ENCODE data around the gene MYT1. TPM values are rescaled to one million over a fixed set of nuclear protein-coding genes. Genes with fewer than 3 reads are reported as not detected.

MYT1 gene
- total and polyA plus RNA-seq, 2 of the 13 experiments (the other 11 are each of a cell fraction or from before 2014, with no cell fraction given) = 0.58 to 2.5 TPM

DNA sequence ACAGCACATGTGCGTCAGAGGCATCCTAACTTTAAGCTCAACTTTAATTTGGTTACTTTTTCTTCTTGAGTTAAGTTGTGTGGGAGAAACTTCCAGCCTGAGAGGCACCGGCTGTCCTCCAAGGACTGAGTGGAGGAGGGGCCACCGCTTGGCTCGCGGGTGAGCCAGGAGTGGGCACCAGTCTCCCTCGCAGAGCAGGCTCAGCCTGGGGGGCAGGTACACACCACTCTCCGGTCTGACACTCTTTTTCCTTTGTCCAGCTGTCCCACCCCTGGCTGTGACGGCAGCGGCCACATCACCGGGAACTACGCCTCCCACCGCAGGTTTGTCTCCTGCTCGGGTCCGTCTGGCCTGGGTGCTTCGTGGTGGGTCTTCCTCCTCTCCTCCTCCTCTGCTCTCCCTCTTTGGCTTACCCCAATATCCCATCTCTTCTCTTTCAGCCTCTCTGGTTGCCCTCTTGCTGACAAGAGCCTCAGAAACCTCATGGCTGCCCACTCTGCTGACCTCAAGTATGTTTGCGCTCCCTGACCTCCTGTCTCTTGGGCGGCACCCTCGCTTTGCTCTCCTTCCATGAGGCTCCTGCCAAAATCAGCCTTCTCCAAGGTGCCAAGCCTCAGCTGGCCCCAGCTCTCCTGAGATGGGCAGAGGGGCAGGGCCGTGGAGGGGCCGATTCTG, 58.7 kb downstream of the MYT1 start (continued):
- TF ChIP-seq, protein P1, sequence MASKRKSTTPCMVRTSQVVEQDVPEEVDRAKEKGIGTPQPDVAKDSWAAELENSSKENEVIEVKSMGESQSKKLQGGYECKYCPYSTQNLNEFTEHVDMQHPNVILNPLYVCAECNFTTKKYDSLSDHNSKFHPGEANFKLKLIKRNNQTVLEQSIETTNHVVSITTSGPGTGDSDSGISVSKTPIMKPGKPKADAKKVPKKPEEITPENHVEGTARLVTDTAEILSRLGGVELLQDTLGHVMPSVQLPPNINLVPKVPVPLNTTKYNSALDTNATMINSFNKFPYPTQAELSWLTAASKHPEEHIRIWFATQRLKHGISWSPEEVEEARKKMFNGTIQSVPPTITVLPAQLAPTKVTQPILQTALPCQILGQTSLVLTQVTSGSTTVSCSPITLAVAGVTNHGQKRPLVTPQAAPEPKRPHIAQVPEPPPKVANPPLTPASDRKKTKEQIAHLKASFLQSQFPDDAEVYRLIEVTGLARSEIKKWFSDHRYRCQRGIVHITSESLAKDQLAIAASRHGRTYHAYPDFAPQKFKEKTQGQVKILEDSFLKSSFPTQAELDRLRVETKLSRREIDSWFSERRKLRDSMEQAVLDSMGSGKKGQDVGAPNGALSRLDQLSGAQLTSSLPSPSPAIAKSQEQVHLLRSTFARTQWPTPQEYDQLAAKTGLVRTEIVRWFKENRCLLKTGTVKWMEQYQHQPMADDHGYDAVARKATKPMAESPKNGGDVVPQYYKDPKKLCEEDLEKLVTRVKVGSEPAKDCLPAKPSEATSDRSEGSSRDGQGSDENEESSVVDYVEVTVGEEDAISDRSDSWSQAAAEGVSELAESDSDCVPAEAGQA (IDR thresholded peaks at IDR 0.05; ENCODE audit: low read depth) = no peak
- TF ChIP-seq, protein P1 (CRISPR knock-in tag; IDR thresholded peaks at IDR 0.05; ENCODE audit: borderline replicate concordance) = no peak
- TF ChIP-seq ZNF780A (CRISPR knock-in tag; IDR thresholded peaks at IDR 0.05) (no peak), EEA1 (CRISPR knock-in tag; IDR thresholded peaks at IDR 0.05; ENCODE audit: borderline replicate concordance) (no peak), MXI1 (IDR thresholded peaks at IDR 0.05; ENCODE audit: borderline replicate concordance, low read depth, low read length) (no peak), ZNF772 (CRISPR knock-in tag; IDR thresholded peaks at IDR 0.05) (no peak), NFRKB (IDR thresholded peaks at IDR 0.05) (no peak), ARID2 (CRISPR knock-in tag; IDR thresholded peaks at IDR 0.05; ENCODE audit: borderline replicate concordance) (no peak), TOPORS (CRISPR knock-in tag; IDR thresholded peaks at IDR 0.05) (no peak), ZNF44 (CRISPR knock-in tag; IDR thresholded peaks at IDR 0.05) (no peak), KAT2B (IDR thresholded peaks at IDR 0.05; ENCODE audit: borderline replicate concordance, low read depth, low read length) (no peak), ERF (CRISPR knock-in tag; IDR thresholded peaks at IDR 0.05) (no peak), HHEX (CRISPR knock-in tag; IDR thresholded peaks at IDR 0.05) (no peak), LCORL (IDR thresholded peaks at IDR 0.05) (no peak), LCORL (CRISPR knock-in tag; IDR thresholded peaks at IDR 0.05) (no peak)
- TF ChIP-seq, protein P2, sequence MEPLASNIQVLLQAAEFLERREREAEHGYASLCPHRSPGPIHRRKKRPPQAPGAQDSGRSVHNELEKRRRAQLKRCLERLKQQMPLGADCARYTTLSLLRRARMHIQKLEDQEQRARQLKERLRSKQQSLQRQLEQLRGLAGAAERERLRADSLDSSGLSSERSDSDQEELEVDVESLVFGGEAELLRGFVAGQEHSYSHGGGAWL (CRISPR knock-in tag; IDR thresholded peaks at IDR 0.05) = no peak
- TF ChIP-seq, protein P3, sequence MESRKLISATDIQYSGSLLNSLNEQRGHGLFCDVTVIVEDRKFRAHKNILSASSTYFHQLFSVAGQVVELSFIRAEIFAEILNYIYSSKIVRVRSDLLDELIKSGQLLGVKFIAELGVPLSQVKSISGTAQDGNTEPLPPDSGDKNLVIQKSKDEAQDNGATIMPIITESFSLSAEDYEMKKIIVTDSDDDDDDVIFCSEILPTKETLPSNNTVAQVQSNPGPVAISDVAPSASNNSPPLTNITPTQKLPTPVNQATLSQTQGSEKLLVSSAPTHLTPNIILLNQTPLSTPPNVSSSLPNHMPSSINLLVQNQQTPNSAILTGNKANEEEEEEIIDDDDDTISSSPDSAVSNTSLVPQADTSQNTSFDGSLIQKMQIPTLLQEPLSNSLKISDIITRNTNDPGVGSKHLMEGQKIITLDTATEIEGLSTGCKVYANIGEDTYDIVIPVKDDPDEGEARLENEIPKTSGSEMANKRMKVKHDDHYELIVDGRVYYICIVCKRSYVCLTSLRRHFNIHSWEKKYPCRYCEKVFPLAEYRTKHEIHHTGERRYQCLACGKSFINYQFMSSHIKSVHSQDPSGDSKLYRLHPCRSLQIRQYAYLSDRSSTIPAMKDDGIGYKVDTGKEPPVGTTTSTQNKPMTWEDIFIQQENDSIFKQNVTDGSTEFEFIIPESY (CRISPR knock-in tag; IDR thresholded peaks at IDR 0.05) = peak; percentile 65; the same call in 1 of the 2 replicates

Measured in HepG2 (cell line).